NCI-H748 treated with DMSO at 0.1 percent for 48 hours (cell line): ENCODE results near the gene LGALS9B.
"Not testable (repeated sequence)": the region's sequence is repeated elsewhere in the genome, so short reads cannot be mapped to it uniquely, and the experiment has no call there.

Source experiments
- DNase-seq: peaks from one replicate; lab custom pipeline; 2025; lab: John Stamatoyannopoulos, UW

The LGALS9B gene

DNA sequence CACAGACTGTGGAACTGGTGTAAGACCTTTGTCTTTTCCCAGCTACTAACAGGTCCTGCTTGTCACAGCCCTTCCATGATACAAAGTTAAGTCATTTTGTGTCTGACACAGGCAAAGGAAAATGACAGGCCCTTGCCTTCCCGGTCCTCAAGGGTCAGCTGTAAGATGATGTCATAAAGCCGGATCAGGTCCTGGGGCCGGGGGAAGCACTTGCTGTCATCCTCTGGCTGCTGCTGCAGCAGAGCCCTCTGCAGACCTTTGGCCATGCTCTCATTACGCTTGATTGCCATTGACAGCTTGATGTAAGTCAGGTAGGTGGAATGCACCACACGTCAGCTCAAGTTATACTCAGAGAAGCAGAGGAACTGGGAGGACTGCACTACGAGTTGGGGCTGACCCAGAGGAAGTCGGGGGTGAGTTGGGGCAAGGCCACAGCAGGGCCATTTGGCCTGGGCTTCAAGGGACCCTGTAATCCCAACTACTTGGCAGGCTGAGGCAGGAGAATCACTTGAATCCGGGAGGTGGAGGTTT is 50.9 kb downstream of the LGALS9B start:
- not testable (repeated sequence) for DNase-seq

DNA sequence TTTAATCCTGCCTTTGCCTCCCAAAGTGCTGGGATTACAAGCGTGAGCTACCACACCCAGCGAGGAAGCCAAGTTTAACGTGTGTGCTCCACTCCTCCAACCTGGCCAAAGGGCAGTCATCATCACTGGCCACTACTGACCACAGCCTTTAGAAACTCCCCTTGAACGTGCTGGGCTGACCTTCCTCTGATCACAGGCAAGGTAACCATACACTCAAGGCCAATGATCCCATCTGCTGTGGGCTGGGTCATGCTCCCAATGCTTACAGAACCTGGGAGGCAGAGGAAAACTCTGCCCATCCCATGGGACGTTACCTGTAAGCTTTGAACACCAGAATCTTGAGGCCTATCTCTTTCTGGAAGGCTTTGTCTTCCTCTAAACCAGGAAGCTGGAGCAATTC is 51.9 kb downstream of the LGALS9B start:
- DNase-seq, result not testable (repeated sequence)

DNA sequence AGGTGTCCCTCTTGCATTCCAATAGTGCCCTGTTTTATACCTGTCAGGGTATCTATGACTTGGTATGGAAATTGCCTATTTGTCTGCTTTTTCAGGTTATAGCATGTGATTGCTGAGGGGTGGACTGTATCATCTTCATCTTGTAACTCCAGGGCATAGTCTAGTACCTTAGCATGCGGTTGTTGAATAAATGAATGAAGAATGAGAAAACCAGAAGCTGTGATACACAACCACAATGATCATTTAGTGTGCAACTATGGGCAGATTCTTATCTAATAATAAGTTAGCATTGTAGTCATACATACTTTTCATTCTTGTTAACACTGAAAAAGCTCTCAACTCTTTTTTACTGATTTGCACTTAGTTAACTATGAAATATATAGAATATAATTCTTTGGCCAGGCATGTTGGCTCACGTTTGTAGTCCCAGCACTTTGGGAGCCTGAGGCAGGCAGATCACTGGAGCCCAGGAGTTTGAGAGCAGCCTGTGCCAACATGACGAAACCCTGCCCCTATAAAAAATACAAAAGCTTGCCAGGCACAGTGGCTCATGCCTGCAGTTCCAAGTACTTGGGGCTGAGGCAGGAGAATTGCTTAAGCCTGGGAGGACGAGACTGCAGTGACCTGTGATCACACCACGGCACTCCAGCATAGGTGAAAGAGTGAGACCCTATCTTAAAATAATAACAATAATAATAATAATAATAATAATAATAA is 65.9 kb downstream of the LGALS9B start:
- DNase-seq, result not testable (repeated sequence)

DNA sequence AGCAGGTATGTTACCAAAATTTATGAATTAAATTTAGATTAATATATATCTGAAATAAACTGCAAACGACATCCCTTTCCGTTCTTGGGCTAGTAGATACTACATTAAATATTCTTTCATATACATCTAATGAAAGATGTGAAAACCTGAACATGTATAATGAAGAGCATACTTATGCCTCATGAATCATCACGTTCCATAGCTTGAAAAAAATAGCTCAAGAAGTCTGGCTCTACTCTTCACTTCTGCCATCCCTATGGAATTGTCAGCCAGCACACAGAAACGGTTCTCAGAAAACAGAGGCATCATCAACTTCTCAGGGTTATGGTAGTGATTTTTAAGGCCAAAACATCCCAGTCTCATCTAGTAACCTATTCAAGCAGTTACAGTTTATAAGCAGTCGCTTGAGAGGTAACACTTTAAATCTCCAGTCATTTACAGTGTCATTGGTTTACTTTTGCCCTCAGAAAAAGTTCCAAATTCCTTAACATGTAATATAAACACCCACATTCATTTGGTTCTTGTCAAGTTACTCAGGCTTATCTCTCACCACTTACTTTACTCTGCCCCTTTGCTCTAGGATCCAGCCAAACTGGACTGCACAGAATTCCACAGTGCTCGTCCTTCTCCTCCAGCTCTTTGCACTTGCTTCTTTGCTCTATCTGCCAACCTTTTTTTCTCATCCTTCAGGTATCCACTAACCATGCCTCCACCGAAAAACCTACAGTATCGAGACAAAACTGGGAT is 66.6 kb downstream of the LGALS9B start:
- not testable (repeated sequence) for DNase-seq
